GM18867 (cell line): ENCODE data around the gene BCORL1.
A peak's percentile ranks its signal among the peaks of the same experiment; 100 is the strongest.

Source experiments
- ATAC-seq: cut with Tn5 transposase; IDR thresholded peaks from one replicate; pipeline ENCODE4 v1.9.1; 2021; ENCODE audit warnings: mild to moderate bottlenecking, moderate library complexity; ENCODE audit not compliant: unreplicated experiment

Gene BCORL1

GRCh38 chrX:130012683-130013082, 30.2 kb downstream of the BCORL1 start:
- ATAC-seq, result no peak

- ATAC-seq, result no peak
Observed at GRCh38 chrX:130013661-130014060, 31.2 kb downstream of the BCORL1 start.

- no peak for ATAC-seq
Observed at GRCh38 chrX:130014356-130014755, 31.9 kb downstream of the BCORL1 start.

- ATAC-seq, result no peak
Observed at GRCh38 chrX:130014770-130015169, 32.3 kb downstream of the BCORL1 start.

GRCh38 chrX:130015181-130015580, 32.7 kb downstream of the BCORL1 start:
- ATAC-seq, result no peak

- ATAC-seq, result no peak
Observed at GRCh38 chrX:130018143-130018542, 35.7 kb downstream of the BCORL1 start.

GRCh38 chrX:130020661-130021324, 38.4 kb downstream of the BCORL1 start:
- no peak for ATAC-seq

- peak; percentile 98 for ATAC-seq
Observed at GRCh38 chrX:130024127-130024526, 41.7 kb downstream of the BCORL1 start.

GRCh38 chrX:130025256-130025655, 42.8 kb downstream of the BCORL1 start:
- ATAC-seq, result no peak

GRCh38 chrX:130027569-130027968, 45.1 kb downstream of the BCORL1 start:
- ATAC-seq, result no peak

GRCh38 chrX:130028196-130028595, 45.8 kb downstream of the BCORL1 start:
- peak; percentile 35 for ATAC-seq

- ATAC-seq, result no peak
Observed at GRCh38 chrX:130030826-130031225, 48.4 kb downstream of the BCORL1 start.

GRCh38 chrX:130032552-130032951, 50.1 kb downstream of the BCORL1 start:
- no peak for ATAC-seq

GRCh38 chrX:130034178-130034577, 51.7 kb downstream of the BCORL1 start:
- ATAC-seq, result no peak

GRCh38 chrX:130039847-130040246, 57.4 kb downstream of the BCORL1 start:
- no peak for ATAC-seq

- no peak for ATAC-seq
Observed at GRCh38 chrX:130047416-130047815, 65.0 kb downstream of the BCORL1 start.

- no peak for ATAC-seq
Observed at GRCh38 chrX:130048686-130049222, 66.3 kb downstream of the BCORL1 start.

GRCh38 chrX:130049821-130050220, 67.4 kb downstream of the BCORL1 start:
- ATAC-seq, result no peak

GRCh38 chrX:130051176-130051845, 68.9 kb downstream of the BCORL1 start:
- no peak for ATAC-seq

- no peak for ATAC-seq
Observed at GRCh38 chrX:130053236-130053635, 70.8 kb downstream of the BCORL1 start.

- ATAC-seq, result no peak
Observed at GRCh38 chrX:130055103-130055502, 72.7 kb downstream of the BCORL1 start.

- ATAC-seq, result no peak
Observed at GRCh38 chrX:130055899-130056298, 73.5 kb downstream of the BCORL1 start.
